ENCODE results near the gene ERC2. TPM values are rescaled to one million over a fixed set of nuclear protein-coding genes. Genes with fewer than 3 reads are reported as not detected.

Gene ERC2
- total and polyA plus RNA-seq, 2 of the 13 experiments (the other 11 are each of a cell fraction or from before 2014, with no cell fraction given), result 0.16 to 0.22 TPM

DNA sequence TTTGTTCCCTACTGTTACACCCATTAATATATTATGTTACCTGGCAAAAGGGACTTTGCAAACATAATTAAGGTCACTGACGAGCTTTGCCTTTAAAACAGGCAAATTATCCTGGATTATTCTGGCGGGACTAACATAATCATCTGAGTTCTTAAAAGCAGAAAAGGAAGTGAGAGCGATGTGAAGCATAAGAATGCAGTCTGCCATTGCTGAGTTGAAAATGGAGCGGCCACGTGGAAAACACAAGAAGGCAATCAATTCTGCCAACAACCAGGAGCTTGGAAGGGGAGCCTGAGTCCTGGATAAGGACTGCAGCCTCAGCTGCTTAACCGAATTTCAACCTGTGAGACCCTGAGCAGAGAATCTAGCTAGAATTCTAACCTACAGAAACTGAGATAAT is 653.0 kb downstream of the ERC2 start (continued):
- no peak for TF ChIP-seq TRAFD1 (CRISPR knock-in tag; IDR thresholded peaks at IDR 0.05; ENCODE audit: borderline replicate concordance)
- no peak for TF ChIP-seq ZNF644 (CRISPR knock-in tag; IDR thresholded peaks at IDR 0.05; ENCODE audit: low read depth)
- TF ChIP-seq CEBPZ (IDR thresholded peaks at IDR 0.05; ENCODE audit: low read length), result no peak

DNA sequence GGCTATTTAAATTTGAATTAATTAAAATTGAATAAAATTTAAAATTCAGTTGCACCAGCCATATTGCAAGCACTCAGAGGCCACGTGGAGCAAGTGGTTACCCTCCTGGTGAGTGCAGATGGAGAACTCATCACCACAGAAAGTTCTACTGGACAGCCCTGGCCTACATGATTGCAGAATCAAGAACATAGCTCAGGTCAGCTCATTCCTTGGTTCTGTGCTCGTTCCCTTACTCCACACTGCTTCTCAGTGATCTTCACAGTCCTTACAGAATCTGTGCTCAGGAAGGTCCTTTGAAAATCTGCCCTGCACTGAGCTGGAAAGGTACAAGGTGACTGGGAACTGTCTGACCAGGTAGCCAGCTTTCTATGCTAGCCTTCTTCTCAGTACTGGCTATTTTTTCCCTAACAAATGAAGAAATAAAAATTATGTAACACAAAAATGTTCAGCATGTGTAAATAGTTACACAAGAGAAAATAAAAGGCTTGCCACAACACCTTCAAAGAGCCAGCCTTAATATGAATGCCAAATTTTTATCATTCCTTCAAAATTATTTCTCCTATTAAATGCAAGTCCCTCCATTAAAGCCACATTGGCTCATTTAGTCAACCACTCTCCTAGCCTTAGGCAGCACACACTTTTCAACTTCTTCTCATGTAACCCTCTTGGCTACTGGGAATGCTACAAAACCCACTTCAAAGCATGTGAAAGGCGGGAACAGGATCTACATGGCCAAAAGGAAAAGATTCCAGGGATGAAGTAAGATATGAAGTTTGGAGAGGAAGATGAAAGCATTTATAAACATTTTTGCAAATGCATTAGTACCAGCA is 654.8 kb downstream of the ERC2 start:
- intact Hi-C loops (cut with micrococcal nuclease; ENCODE audit: unreplicated experiment), result no loop called here
- in situ Hi-C loops (cut with HindIII; ENCODE audit: extremely low pct_ligation_motif_present, low pct_unique_long_range_greater_than_20kb), result no loop called here
- Histone ChIP-seq H3K9me3 (ENCODE audit: low read length) (no peaks in the 10 kb centered on the region), H3K4me2 (ENCODE audit: low read depth, low read length) (no peak overlapping the region), H3K27ac (ENCODE audit: extremely low read length, insufficient read depth, low read length) (no peak overlapping the region), H2AFZ (ENCODE audit: low read length) (no peak overlapping the region), H3K4me3 (replicated peaks in 1 of 3; ENCODE audit: insufficient read depth in 1 of 3, low read depth in 2 of 3, low read length in 3 of 3) (no peak overlapping the region), H3K36me3 (replicated peaks in 1 of 2; ENCODE audit: control insufficient read depth in 1 of 2, insufficient read depth in 2 of 2, low read length in 2 of 2) (no peaks in the 10 kb centered on the region), H3K4me1 (ENCODE audit: insufficient read depth, low read length) (no peaks in the 10 kb centered on the region), H3K9ac (ENCODE audit: insufficient read depth, low read depth, low read length) (no peak overlapping the region), H3K27me3 (ENCODE audit: control insufficient read depth in 1 of 2, insufficient read depth in 2 of 2, low read length in 2 of 2) (no peaks in the 10 kb centered on the region), H3K79me2 (ENCODE audit: insufficient read depth, low read length) (no peaks in the 10 kb centered on the region), H4K20me1 (ENCODE audit: insufficient read depth, low read length) (no peaks in the 10 kb centered on the region)
- POLR2A ChIA-PET, result no interaction called here
- no peak for DNase-seq (ENCODE audit: low spot score)
- CTCF ChIA-PET (ENCODE audit: low intra/inter-chr PET ratio, low total read pairs), result no interaction called here
- no peak for FAIRE-seq
- no peak for ATAC-seq
- WGBS (ENCODE audit: low lambda C conversion rate), result 0% methylated on average over 3 of the region's 3 CpGs
- BruUV-seq (replicated peaks), result no TSS peak
- TF ChIP-seq ZNF652 (CRISPR knock-in tag; IDR thresholded peaks at IDR 0.05; ENCODE audit: borderline replicate concordance, low read depth) (no peak), NFYB (CRISPR knock-in tag; IDR thresholded peaks at IDR 0.05) (no peak), ELF1 (CRISPR knock-in tag; IDR thresholded peaks at IDR 0.05) (no peak), TOE1 (CRISPR knock-in tag; IDR thresholded peaks at IDR 0.05) (no peak), ZHX1 (CRISPR knock-in tag; IDR thresholded peaks at IDR 0.05; ENCODE audit: low read depth) (no peak), ZNF543 (CRISPR knock-in tag; IDR thresholded peaks at IDR 0.05) (no peak), ZNF33B (CRISPR knock-in tag; IDR thresholded peaks at IDR 0.05) (no peak), ZNF24 (IDR thresholded peaks at IDR 0.05) (no peak), ZFP37 (CRISPR knock-in tag; IDR thresholded peaks at IDR 0.05; ENCODE audit: borderline replicate concordance) (no peak), ZSCAN22 (CRISPR knock-in tag; IDR thresholded peaks at IDR 0.05) (no peak), TRIM22 (IDR thresholded peaks at IDR 0.05) (no peak)
